AG09309 (cell line): ENCODE results near the gene WNT4.

ENCODE experiments used
- DNase-seq: peaks from one replicate; pipeline ENCODE4 v3.0.0-alpha.2; 2010; ENCODE audit warnings: low read depth
- H3K4me3 ChIP-seq: 2 replicates; pipeline ENCODE4 v1.5.1; 2011; ENCODE audit warnings: mild to moderate bottlenecking, low read depth, low read length, moderate library complexity; ENCODE audit not compliant: control insufficient read depth
- CTCF ChIP-seq: IDR thresholded peaks from 2 replicates; pipeline ENCODE4 v1.5.1; 2011; ENCODE audit warnings: mild to moderate bottlenecking, low read depth, low read length, inconsistent platforms; ENCODE audit not compliant: insufficient read depth, control insufficient read depth; ENCODE audit errors: missing control alignments

WNT4 gene

GRCh38 chr1:22120469-22120790 lies 22.5 kb downstream of the WNT4 start:
- TF ChIP-seq CTCF = no peak
- no peak for DNase-seq
- no peak overlapping the region for H3K4me3 ChIP-seq

- TF ChIP-seq CTCF = no peak
- no peak for DNase-seq
- no peak overlapping the region for H3K4me3 ChIP-seq
These were observed 23.1 kb downstream of the WNT4 start for GRCh38 chr1:22119626-22120468.

GRCh38 chr1:22118291-22118992 lies 24.5 kb downstream of the WNT4 start:
- no peak for TF ChIP-seq CTCF
- no peak overlapping the region for H3K4me3 ChIP-seq
- DNase-seq = no peak

- H3K4me3 ChIP-seq = no peak overlapping the region
- no peak for DNase-seq
- no peak for TF ChIP-seq CTCF
These were observed 25.0 kb downstream of the WNT4 start for GRCh38 chr1:22117851-22118250.

GRCh38 chr1:22117238-22117637 lies 25.7 kb downstream of the WNT4 start:
- H3K4me3 ChIP-seq = no peak overlapping the region
- TF ChIP-seq CTCF = no peak
- DNase-seq = no peak

- no peak for DNase-seq
- TF ChIP-seq CTCF = no peak
- H3K4me3 ChIP-seq = no peak overlapping the region
These were observed 27.6 kb downstream of the WNT4 start for GRCh38 chr1:22115286-22115685.
